ENCODE results near the gene KCNJ14.

GRCh38 chr19:48492925-48493717 is 37.7 kb downstream of the KCNJ14 start:
- TF ChIP-seq CTCF (IDR thresholded peaks at IDR 0.05) (no peak), EP300 (IDR thresholded peaks at IDR 0.05) (no peak), POLR2A (IDR thresholded peaks at IDR 0.05) (peak; percentile 76)
